Measurements from ENCODE around the gene RFTN1.

DNA sequence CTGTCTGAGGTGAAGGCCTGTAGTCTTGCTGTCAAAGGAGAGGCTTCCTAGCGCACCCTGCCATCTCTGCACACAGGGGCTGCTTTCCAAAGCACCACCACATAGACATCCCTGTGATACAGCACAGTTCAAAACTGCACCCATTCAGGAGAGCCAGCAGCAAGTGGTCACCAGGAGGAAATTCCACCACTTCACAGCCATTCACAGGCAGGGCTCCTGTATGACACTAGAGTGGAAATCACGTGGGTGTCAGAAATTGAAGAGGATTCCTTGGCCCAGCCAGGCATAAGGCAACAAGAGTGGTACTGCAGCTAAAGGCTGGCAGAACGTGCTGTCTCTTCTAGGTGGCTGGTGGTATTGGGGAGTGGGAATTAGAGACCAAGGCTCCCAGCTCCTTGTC lies 102.8 kb downstream of the RFTN1 start:
- TF ChIP-seq, protein P1, sequence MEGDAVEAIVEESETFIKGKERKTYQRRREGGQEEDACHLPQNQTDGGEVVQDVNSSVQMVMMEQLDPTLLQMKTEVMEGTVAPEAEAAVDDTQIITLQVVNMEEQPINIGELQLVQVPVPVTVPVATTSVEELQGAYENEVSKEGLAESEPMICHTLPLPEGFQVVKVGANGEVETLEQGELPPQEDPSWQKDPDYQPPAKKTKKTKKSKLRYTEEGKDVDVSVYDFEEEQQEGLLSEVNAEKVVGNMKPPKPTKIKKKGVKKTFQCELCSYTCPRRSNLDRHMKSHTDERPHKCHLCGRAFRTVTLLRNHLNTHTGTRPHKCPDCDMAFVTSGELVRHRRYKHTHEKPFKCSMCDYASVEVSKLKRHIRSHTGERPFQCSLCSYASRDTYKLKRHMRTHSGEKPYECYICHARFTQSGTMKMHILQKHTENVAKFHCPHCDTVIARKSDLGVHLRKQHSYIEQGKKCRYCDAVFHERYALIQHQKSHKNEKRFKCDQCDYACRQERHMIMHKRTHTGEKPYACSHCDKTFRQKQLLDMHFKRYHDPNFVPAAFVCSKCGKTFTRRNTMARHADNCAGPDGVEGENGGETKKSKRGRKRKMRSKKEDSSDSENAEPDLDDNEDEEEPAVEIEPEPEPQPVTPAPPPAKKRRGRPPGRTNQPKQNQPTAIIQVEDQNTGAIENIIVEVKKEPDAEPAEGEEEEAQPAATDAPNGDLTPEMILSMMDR (IDR thresholded peaks at IDR 0.05) = no peak
- no peak for TF ChIP-seq EZH2 (IDR thresholded peaks at IDR 0.05; ENCODE audit: borderline replicate concordance, insufficient read depth, low read depth, low read length, poor library complexity, severe bottlenecking)
